ENCODE data around the gene UBAP2L.

GRCh38 chr1:154316704-154317103 lies 95.9 kb downstream of the UBAP2L start:
- TF ChIP-seq CTCF (IDR thresholded peaks at IDR 0.05) (no peak), POLR2AphosphoS5 (IDR thresholded peaks at IDR 0.05) (no peak)

Measured in breast epithelium (tissue), 3 donors.